ENCODE data around the gene SSUH2. TPM values are rescaled to one million over a fixed set of nuclear protein-coding genes. Genes with fewer than 3 reads are reported as not detected.

The SSUH2 gene
- total and polyA plus RNA-seq, 2 experiments from 2014 or later, result 0.73 to 2.3 TPM

- TF ChIP-seq EZH2phosphoT487 (IDR thresholded peaks at IDR 0.05; ENCODE audit: unreplicated experiment) (no peak), ETS1 (IDR thresholded peaks at IDR 0.05) (no peak), EZH2 (IDR thresholded peaks at IDR 0.05; ENCODE audit: low read depth, unreplicated experiment) (no peak), CREB1 (CRISPR knock-in tag; IDR thresholded peaks at IDR 0.05; ENCODE audit: low read depth) (no peak)
- TF ChIP-seq, protein P1, sequence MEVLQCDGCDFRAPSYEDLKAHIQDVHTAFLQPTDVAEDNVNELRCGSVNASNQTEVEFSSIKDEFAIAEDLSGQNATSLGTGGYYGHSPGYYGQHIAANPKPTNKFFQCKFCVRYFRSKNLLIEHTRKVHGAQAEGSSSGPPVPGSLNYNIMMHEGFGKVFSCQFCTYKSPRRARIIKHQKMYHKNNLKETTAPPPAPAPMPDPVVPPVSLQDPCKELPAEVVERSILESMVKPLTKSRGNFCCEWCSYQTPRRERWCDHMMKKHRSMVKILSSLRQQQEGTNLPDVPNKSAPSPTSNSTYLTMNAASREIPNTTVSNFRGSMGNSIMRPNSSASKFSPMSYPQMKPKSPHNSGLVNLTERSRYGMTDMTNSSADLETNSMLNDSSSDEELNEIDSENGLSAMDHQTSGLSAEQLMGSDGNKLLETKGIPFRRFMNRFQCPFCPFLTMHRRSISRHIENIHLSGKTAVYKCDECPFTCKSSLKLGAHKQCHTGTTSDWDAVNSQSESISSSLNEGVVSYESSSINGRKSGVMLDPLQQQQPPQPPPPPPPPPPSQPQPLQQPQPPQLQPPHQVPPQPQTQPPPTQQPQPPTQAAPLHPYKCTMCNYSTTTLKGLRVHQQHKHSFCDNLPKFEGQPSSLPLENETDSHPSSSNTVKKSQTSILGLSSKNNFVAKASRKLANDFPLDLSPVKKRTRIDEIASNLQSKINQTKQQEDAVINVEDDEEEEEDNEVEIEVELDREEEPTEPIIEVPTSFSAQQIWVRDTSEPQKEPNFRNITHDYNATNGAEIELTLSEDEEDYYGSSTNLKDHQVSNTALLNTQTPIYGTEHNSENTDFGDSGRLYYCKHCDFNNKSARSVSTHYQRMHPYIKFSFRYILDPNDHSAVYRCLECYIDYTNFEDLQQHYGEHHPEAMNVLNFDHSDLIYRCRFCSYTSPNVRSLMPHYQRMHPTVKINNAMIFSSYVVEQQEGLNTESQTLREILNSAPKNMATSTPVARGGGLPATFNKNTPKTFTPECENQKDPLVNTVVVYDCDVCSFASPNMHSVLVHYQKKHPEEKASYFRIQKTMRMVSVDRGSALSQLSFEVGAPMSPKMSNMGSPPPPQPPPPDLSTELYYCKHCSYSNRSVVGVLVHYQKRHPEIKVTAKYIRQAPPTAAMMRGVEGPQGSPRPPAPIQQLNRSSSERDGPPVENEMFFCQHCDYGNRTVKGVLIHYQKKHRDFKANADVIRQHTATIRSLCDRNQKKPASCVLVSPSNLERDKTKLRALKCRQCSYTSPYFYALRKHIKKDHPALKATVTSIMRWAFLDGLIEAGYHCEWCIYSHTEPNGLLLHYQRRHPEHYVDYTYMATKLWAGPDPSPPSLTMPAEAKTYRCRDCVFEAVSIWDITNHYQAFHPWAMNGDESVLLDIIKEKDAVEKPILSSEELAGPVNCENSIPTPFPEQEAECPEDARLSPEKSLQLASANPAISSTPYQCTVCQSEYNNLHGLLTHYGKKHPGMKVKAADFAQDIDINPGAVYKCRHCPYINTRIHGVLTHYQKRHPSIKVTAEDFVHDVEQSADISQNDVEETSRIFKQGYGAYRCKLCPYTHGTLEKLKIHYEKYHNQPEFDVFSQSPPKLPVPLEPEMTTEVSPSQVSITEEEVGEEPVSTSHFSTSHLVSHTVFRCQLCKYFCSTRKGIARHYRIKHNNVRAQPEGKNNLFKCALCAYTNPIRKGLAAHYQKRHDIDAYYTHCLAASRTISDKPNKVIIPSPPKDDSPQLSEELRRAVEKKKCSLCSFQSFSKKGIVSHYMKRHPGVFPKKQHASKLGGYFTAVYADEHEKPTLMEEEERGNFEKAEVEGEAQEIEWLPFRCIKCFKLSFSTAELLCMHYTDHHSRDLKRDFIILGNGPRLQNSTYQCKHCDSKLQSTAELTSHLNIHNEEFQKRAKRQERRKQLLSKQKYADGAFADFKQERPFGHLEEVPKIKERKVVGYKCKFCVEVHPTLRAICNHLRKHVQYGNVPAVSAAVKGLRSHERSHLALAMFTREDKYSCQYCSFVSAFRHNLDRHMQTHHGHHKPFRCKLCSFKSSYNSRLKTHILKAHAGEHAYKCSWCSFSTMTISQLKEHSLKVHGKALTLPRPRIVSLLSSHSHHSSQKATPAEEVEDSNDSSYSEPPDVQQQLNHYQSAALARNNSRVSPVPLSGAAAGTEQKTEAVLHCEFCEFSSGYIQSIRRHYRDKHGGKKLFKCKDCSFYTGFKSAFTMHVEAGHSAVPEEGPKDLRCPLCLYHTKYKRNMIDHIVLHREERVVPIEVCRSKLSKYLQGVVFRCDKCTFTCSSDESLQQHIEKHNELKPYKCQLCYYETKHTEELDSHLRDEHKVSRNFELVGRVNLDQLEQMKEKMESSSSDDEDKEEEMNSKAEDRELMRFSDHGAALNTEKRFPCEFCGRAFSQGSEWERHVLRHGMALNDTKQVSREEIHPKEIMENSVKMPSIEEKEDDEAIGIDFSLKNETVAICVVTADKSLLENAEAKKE (CRISPR knock-in tag; IDR thresholded peaks at IDR 0.05), result no peak
These were observed 68.2 kb downstream of the SSUH2 start (continued) for GRCh38 chr3:8576436-8576835.

DNA sequence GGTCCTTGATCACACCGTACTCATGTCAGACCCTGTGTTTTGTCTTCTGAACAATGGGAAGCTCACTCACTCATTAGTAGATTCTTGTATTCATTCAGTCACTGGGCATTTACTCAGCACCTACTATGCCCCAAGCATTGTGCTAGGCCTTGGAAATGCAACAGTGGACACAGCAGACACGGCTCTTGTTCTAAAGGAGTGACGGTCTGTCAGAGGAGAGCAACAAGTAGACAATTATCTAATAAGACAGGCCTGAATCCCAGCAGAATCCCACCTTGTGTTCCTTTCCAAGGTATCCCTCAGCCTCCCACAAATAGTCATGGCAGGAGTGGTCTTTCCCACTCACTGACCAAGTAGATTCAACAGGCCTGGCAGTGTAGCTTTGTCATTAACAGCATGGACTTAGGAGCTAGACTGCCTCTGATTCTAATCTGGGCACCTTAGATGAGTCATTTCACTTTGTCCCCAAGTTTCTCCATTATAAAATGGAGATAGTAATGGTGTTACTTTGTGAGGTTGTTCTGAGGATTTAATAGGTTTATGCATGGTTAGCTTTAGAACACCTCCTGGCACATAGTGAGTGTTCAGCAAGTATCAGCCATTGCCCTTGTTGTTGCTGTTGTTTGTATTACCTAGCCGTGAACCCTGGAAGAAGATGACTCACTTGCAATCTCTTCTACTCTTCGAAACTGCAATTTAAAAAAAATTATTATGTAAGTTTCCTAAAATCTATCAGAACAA lies 69.1 kb downstream of the SSUH2 start:
- H3K9me2 ChIP-seq (ENCODE audit: insufficient read depth), result no peaks in the 10 kb centered on the region
- no peak overlapping the region for H3K4me3 Mint-ChIP-seq
- TF ChIP-seq, protein P1 (CRISPR knock-in tag; IDR thresholded peaks at IDR 0.05), result no peak

More for the DNA sequence above, 69.1 kb downstream of the SSUH2 start:
- no peaks in the 10 kb centered on the region for H3K79me2 ChIP-seq (replicated peaks; ENCODE audit: insufficient read depth)
- DNase-seq (ENCODE audit: low spot score) (no peak), ATAC-seq (no peak)
- no peaks in the 10 kb centered on the region for H3K27me3 ChIP-seq (ENCODE audit: insufficient read depth)
- H3K36me3 ChIP-seq (ENCODE audit: insufficient read depth), result no peaks in the 10 kb centered on the region; the same call in 1 of the 2 replicates
- H3K27me3 Mint-ChIP-seq (ENCODE audit: insufficient read depth, low read depth, poor library complexity), result peaks cover 5% of the 10 kb centered on the region
- H3F3A ChIP-seq (replicated peaks; ENCODE audit: low read depth), result no peaks in the 10 kb centered on the region
- H3K36me3 Mint-ChIP-seq (ENCODE audit: low read depth), result no peaks in the 10 kb centered on the region
- no peak overlapping the region for H2AFZ ChIP-seq
- H3K9me3 Mint-ChIP-seq, result no peaks in the 10 kb centered on the region
- no peak overlapping the region for H3K27ac Mint-ChIP-seq
- peaks cover 10% of the 10 kb centered on the region; the same call in 2 of the 3 replicates for H3K4me1 Mint-ChIP-seq
- H3K4me1 ChIP-seq (ENCODE audit: insufficient read depth), result peaks cover 6% of the 10 kb centered on the region; the same call in 1 of the 2 replicates
- H3K4me2 ChIP-seq, result no peak overlapping the region
- H4K20me1 ChIP-seq (replicated peaks; ENCODE audit: insufficient read depth), result no peaks in the 10 kb centered on the region
- H3K27ac ChIP-seq (ENCODE audit: low read depth), result no peak overlapping the region
- H3K4me3 ChIP-seq, result no peak overlapping the region
